Lower leg skin (tissue), 4 donors: ENCODE results near the gene MAP1B. TPM values are rescaled to one million over a fixed set of nuclear protein-coding genes. Genes with fewer than 3 reads are reported as not detected.

Experiments used
- DNase-seq, 2 donors: peaks; one replicate each; pipeline ENCODE4 v3.0.0-alpha.2; 2019; ENCODE audit warnings: low spot score in 2 of 2
- H3K4me3 ChIP-seq: fragments of 200-600 bp; sonication (generic); 2 replicates; pipeline ENCODE4 v1.5.1; 2017; ENCODE audit warnings: mild to moderate bottlenecking, low read depth; ENCODE audit not compliant: poor library complexity, severe bottlenecking
- POLR2A ChIP-seq, 2 donors: fragments of 450-650 bp; IDR thresholded peaks; one replicate each; pipeline ENCODE4 v1.6.1; 2016 to 2017; ENCODE audit warnings: antibody characterized with exemption in 2 of 2, mild to moderate bottlenecking in 1 of 2, moderate library complexity in 1 of 2
- WGBS, 2 donors: methylation state at CpG; one replicate each; pipeline ENCODE4 v1.1.5; 2018; 5-methylcytosine and 5-hydroxymethylcytosine counted together
- intact Hi-C: fragments of 100-400 bp; cut with DNase I; formaldehyde crosslinking; loops from one replicate; pipeline ENCODE4 v1.15.0; 2023; ENCODE audit warnings: low total_unique reads
- total RNA-seq, 4 donors: library from RNA; depleted of rRNA; stranded (reverse); fragments of >200 nt; gene quantifications; one replicate each; pipeline ENCODE4 v1.1.0, GENCODE V29; 2016
- TF ChIP-seq, protein P1 (sequence below), 3 donors: fragments of 450-650 bp; IDR thresholded peaks; one replicate each; pipeline ENCODE4 v1.5.1; 2016; ENCODE audit warnings: antibody characterized with exemption in 3 of 3, mild to moderate bottlenecking in 3 of 3, moderate library complexity in 2 of 3

Gene MAP1B
- total RNA-seq, 4 donors from 2014 or later: 26.3 to 218 (median 73.9) TPM

DNA sequence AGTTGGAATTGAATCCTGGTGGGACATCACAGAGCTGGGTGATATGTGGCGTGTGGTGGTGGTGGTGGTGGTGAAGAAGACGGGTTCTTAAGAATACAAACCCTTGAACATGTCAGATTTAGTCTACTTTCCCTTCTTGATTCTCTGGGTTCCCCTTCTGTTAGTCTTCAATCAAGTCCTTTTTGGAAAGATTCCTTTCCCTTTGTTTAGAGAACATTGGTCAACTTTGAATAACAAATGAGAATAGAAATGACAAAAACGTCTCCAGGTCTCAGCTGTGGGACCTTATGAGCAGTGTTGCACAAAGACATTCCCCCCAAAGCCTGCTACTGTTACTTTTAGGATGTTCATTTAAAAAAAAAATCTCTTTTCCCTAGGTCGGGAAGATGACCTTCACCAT is 46.3 kb downstream of the MAP1B start:
- no peak overlapping the region for H3K4me3 ChIP-seq
- intact Hi-C loops: no loop called here
- no peak for TF ChIP-seq POLR2A (IDR thresholded peaks at IDR 0.05)
- TF ChIP-seq, protein P1, sequence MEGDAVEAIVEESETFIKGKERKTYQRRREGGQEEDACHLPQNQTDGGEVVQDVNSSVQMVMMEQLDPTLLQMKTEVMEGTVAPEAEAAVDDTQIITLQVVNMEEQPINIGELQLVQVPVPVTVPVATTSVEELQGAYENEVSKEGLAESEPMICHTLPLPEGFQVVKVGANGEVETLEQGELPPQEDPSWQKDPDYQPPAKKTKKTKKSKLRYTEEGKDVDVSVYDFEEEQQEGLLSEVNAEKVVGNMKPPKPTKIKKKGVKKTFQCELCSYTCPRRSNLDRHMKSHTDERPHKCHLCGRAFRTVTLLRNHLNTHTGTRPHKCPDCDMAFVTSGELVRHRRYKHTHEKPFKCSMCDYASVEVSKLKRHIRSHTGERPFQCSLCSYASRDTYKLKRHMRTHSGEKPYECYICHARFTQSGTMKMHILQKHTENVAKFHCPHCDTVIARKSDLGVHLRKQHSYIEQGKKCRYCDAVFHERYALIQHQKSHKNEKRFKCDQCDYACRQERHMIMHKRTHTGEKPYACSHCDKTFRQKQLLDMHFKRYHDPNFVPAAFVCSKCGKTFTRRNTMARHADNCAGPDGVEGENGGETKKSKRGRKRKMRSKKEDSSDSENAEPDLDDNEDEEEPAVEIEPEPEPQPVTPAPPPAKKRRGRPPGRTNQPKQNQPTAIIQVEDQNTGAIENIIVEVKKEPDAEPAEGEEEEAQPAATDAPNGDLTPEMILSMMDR (IDR thresholded peaks at IDR 0.05): no peak
- 80 to 81% methylated on average over 4 of the region's 4 CpGs for WGBS, 2 donors
- no peak for DNase-seq

DNA sequence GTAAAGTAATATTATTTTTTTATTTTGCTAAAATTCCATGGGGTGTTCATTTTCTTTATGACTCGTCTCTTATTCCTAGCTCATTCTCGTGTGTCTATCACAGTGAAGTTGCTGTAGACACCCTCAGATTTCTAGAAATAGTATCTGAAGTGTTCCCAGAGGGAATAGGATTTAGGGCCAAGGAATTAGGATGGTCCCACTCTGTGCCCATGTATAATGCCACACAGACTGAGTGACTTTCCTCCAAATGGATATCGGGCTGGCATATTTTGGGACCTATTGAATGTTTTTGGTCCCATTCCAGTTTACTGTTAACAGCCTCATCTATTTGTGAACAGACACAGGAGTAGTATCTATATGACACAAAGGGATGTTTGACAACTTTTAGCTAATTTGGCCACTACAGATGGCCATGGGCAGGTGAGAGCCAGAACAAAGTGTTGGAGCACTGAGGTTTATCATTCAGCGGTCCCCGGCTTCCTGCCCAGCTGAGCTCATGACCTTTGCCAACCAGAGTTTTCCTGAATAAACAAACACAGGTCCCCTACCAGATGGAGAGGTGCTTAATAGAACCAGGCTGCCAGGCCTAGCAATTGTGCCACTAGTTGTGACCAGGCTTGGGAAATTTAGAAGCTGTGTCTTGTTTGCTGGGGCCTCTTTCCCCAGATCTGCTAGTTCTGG is 46.9 kb downstream of the MAP1B start:
- no peak for DNase-seq
- WGBS, 2 donors: 70 to 75% methylated on average over 5 of the region's 5 CpGs
- intact Hi-C loops: no loop called here
- no peak for TF ChIP-seq POLR2A (IDR thresholded peaks at IDR 0.05)
- TF ChIP-seq, protein P1 (IDR thresholded peaks at IDR 0.05): no peak
- H3K4me3 ChIP-seq: no peak overlapping the region

DNA sequence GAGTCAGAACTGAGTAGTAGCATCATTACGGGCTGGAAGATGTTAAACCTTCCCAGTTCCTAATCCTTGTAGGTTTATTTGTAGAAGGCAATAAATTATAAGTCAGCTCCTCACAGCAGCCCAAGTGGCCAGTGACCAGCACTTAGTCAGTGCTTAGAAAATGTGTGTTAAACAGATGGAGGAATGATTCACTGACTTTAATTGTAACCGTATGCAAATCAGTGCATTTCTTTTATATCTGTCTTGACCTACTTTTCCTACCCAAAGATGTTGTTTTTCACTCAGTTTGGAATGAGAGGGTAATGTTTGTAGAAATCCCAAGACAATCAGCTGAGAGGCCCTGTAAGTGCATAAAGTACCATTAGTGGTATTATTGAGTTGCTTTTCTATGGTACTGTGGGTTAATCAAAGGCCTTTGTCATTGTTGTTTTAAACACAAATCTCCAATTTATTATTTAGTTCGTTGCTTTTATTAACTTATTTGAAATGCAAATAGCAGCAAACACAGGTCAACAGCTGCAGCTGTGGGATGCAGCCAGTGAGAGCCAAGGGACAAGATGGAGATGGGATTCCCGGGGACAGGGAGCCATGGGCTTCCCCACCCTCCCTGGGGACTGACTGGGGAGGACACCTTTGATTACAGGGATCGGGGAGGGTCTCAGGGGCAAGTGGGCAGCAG is 49.8 kb downstream of the MAP1B start:
- intact Hi-C loops: no loop called here
- TF ChIP-seq, protein P1 (IDR thresholded peaks at IDR 0.05): no peak
- no peak for TF ChIP-seq POLR2A (IDR thresholded peaks at IDR 0.05)
- peak in 1 of 2 donors; percentile 45 for DNase-seq

DNA sequence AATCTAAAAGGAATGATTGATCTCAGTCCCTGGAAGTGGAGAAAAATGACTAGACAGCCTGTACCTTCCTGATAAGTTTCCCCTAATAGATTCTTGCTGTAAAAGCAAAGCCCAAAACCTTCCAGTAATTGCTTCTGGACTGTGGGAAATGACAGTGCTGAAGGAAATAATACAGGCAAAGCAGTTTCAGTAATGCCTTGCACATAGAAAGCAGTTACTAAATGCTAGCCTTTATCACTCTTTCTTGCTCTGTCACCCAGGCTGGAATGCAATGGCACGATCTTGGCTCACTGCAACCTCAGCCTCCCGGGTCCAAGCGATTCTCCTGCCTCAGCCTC is 50.3 kb downstream of the MAP1B start:
- DNase-seq: no peak
- TF ChIP-seq, protein P1 (IDR thresholded peaks at IDR 0.05): no peak
- no peak for TF ChIP-seq POLR2A (IDR thresholded peaks at IDR 0.05)
- intact Hi-C loops: no loop called here
- 55 to 84% methylated on average over 3 of the region's 3 CpGs for WGBS, 2 donors
- no peak overlapping the region for H3K4me3 ChIP-seq

More for the DNA sequence above, 49.8 kb downstream of the MAP1B start:
- no peak overlapping the region for H3K4me3 ChIP-seq
- 40 to 58% methylated on average over 5 of the region's 5 CpGs for WGBS, 2 donors

DNA sequence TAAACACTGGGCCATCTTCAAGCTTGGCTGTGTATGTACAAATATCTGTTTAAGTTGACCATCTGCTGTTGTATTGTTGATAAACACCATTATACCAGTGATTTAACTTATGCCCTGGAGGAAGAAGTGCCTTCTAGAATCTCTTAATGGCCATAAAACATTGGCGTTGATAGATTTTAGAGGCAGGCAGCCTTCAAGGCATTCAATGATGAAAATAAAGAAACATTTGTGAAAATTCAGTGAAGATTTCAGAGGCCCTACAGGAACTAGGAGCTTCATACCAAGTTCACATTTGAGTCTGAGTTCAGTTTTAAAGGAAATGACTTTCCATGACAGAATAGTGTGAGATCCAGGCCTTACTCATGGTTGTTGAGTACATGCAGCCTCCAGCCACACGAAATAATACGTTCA is 52.2 kb downstream of the MAP1B start:
- H3K4me3 ChIP-seq: no peak overlapping the region
- TF ChIP-seq POLR2A (IDR thresholded peaks at IDR 0.05): no peak
- TF ChIP-seq, protein P1 (IDR thresholded peaks at IDR 0.05): no peak
- WGBS, 2 donors: 83 to 86% methylated on average over 3 of the region's 3 CpGs
- intact Hi-C loops: no loop called here
- no peak for DNase-seq
